Endothelial cell of umbilical vein (primary cell): ENCODE results near the gene B9D1. TPM values are rescaled to one million over a fixed set of nuclear protein-coding genes. Genes with fewer than 3 reads are reported as not detected.

ENCODE experiments used
- BruUV-seq: library from RNA; stranded (reverse); fragments of 400-500 nt; replicated peaks from 2 replicates; lab custom pipeline; 2021; lab: Mats Ljungman, UMichigan
- CTCF ChIA-PET: fragments of 300-600, 350-600 bp; sonication (Branson Sonifier 250); formaldehyde crosslinking; loops from one replicate; lab custom pipeline; 2021; ENCODE audit warnings: antibody characterized with exemption, inconsistent platforms; lab: Charles Lee
- POLR2A ChIA-PET: fragments of 300-600, 350-600 bp; sonication (Branson Sonifier 250); formaldehyde crosslinking; loops from one replicate; lab custom pipeline; 2021; ENCODE audit warnings: antibody characterized with exemption, inconsistent platforms; lab: Charles Lee
- DNase-seq: peaks from one replicate; pipeline ENCODE4 v3.0.0-alpha.2; 2011; ENCODE audit warnings: low read depth, low spot score
- FAIRE-seq: peaks from 2 replicates; lab custom pipeline; 2011; peaks lifted over from hg19 to GRCh38; lab: Jason Lieb, UNC
- H2AFZ ChIP-seq: 2 replicates; pipeline ENCODE4 v1.6.0; 2012; ENCODE audit warnings: low read depth, low read length, control low read depth, inconsistent platforms
- H3K27ac ChIP-seq: 2 replicates; pipeline ENCODE4 v1.5.1; 2011; ENCODE audit warnings: low read depth, mild to moderate bottlenecking, control low read depth, low read length, moderate library complexity; ENCODE audit not compliant: insufficient read depth
- H3K27me3 ChIP-seq, 2 experiments: 2 replicates each; pipeline versions ENCODE4 v1.6.0 to v1.6.1; 2011; ENCODE audit warnings: low read length in 2 of 2, mixed read lengths in 1 of 2; ENCODE audit not compliant: control insufficient read depth in 2 of 2, insufficient read depth in 2 of 2
- H3K36me3 ChIP-seq, 2 experiments: 2 replicates in 1 of 2; 3 replicates in 1 of 2; pipeline ENCODE4 v1.5.1; 2011; ENCODE audit warnings: low read length in 2 of 2, mild to moderate bottlenecking in 1 of 2, moderate library complexity in 1 of 2; ENCODE audit not compliant: control insufficient read depth in 2 of 2, insufficient read depth in 2 of 2; ENCODE audit errors: extremely low read depth in 1 of 2
- H3K4me1 ChIP-seq: 3 replicates; pipeline ENCODE4 v1.5.1; 2011; ENCODE audit warnings: mild to moderate bottlenecking, low read length; ENCODE audit not compliant: control insufficient read depth, insufficient read depth; ENCODE audit errors: extremely low read depth
- H3K4me2 ChIP-seq: 2 replicates; pipeline ENCODE4 v1.6.1; 2011; ENCODE audit warnings: low read length, control low read depth, mixed read lengths; ENCODE audit not compliant: insufficient read depth
- H3K4me3 ChIP-seq, 3 experiments: fragments of 200-600 bp in 1 of 3; sonication (generic), shearing (Covaris generic) in 1 of 3; replicated peaks in 1 of 3; 2 replicates each; pipeline ENCODE4 v1.5.1; 2011 to 2016; ENCODE audit warnings: control low read depth in 3 of 3, low read length in 3 of 3, mild to moderate bottlenecking in 2 of 3, inconsistent platforms in 1 of 3, low read depth in 1 of 3, moderate library complexity in 1 of 3; ENCODE audit not compliant: insufficient read depth in 1 of 3
- H3K79me2 ChIP-seq: 2 replicates; pipeline ENCODE4 v1.6.0; 2012; ENCODE audit warnings: low read length, inconsistent platforms; ENCODE audit not compliant: control insufficient read depth, insufficient read depth
- H3K9ac ChIP-seq: replicated peaks from 2 replicates; pipeline ENCODE3; 2011; ENCODE audit warnings: low read length, control low read depth; ENCODE audit not compliant: insufficient read depth; ENCODE audit errors: extremely low read depth
- H3K9me1 ChIP-seq: replicated peaks from 3 replicates; pipeline ENCODE4 v1.6.0; 2011; ENCODE audit warnings: mild to moderate bottlenecking, low read length; ENCODE audit not compliant: control insufficient read depth, insufficient read depth; ENCODE audit errors: extremely low read depth
- H3K9me3 ChIP-seq: replicated peaks from 2 replicates; pipeline ENCODE4 v1.5.1; 2012; ENCODE audit warnings: low read length, inconsistent platforms; ENCODE audit not compliant: control insufficient read depth, insufficient read depth
- H4K20me1 ChIP-seq: replicated peaks from 2 replicates; pipeline ENCODE3; 2011; ENCODE audit warnings: mild to moderate bottlenecking, low read length; ENCODE audit not compliant: control insufficient read depth, insufficient read depth; ENCODE audit errors: extremely low read depth
- CTCF ChIP-seq, 2 donors: IDR thresholded peaks; 1 replicate in 1 of 2; 2 replicates in 1 of 2; pipeline ENCODE4 v1.5.1; 2011; ENCODE audit warnings: low read length in 2 of 2, mild to moderate bottlenecking in 2 of 2, moderate library complexity in 2 of 2, control low read depth in 1 of 2, inconsistent platforms in 1 of 2, low read depth in 1 of 2; ENCODE audit not compliant: insufficient read depth in 1 of 2; ENCODE audit errors: extremely low read depth in 1 of 2
- FOS ChIP-seq: IDR thresholded peaks from 2 replicates; pipeline ENCODE4 v1.6.1; 2011; ENCODE audit warnings: mild to moderate bottlenecking, low read length, moderate library complexity, borderline replicate concordance; ENCODE audit not compliant: insufficient read depth
- GATA2 ChIP-seq: IDR thresholded peaks from 2 replicates; pipeline ENCODE4 v1.7.0; 2011; ENCODE audit warnings: low read depth, mild to moderate bottlenecking, moderate library complexity, mixed read lengths, low read length; ENCODE audit not compliant: insufficient read length, insufficient read depth
- JUN ChIP-seq: IDR thresholded peaks from 2 replicates; pipeline ENCODE4 v1.6.1; 2011; ENCODE audit warnings: borderline replicate concordance, low read depth; ENCODE audit not compliant: insufficient read length, insufficient read depth
- MAX ChIP-seq: IDR thresholded peaks from 2 replicates; pipeline ENCODE4 v1.6.1; 2011; ENCODE audit not compliant: insufficient read depth, insufficient read length
- MYC ChIP-seq: IDR thresholded peaks from one replicate; pipeline ENCODE4 v1.6.1; 2011; ENCODE audit warnings: mild to moderate bottlenecking, low read depth, low read length
- POLR2A ChIP-seq: IDR thresholded peaks from 2 replicates; pipeline ENCODE4 v1.6.1; 2012; ENCODE audit warnings: low read depth, mild to moderate bottlenecking, control low read depth, low read length
- POLR2AphosphoS5 ChIP-seq: IDR thresholded peaks from 2 replicates; pipeline ENCODE4 v1.6.1; 2012; ENCODE audit warnings: low read depth, mild to moderate bottlenecking, control low read depth, low read length, moderate library complexity; ENCODE audit not compliant: insufficient read depth
- dilution Hi-C: fragments of 300-500 bp; cut with MboI; formaldehyde crosslinking; loops from one replicate; pipeline ENCODE4 v1.15.0; 2019; ENCODE audit warnings: low sequenced_read_pairs; ENCODE audit not compliant: extremely low pct_ligation_motif_present
- intact Hi-C: fragments of 100-400 bp; cut with micrococcal nuclease; formaldehyde crosslinking; loops from one replicate; pipeline ENCODE4 v1.10.0; 2022
- polyA plus RNA-seq, 4 experiments: library from polyadenylated mRNA; depleted of rRNA in 3 of 4; stranded (reverse) in 3 of 4; unstranded in 1 of 4; fragments of >200 nt; gene quantifications; 2 replicates each; pipeline versions ENCODE4 v1.2.1 to v1.2.3, GENCODE V29; 2011 to 2012; ENCODE audit warnings: missing spikeins in 1 of 4
- total RNA-seq: library from RNA; stranded (reverse); gene quantifications from 2 replicates; pipeline ENCODE4 v1.2.3, GENCODE V29; 2021

Gene B9D1
- total and polyA plus RNA-seq, 2 donors (not counting 3 experiments of a cell fraction or from before 2014, with no cell fraction given): 20.5 to 55.8 TPM

- no peak for TF ChIP-seq GATA2
- no peak for TF ChIP-seq POLR2AphosphoS5
- TF ChIP-seq MAX: no peak
- no peak for TF ChIP-seq CTCF (IDR thresholded peaks at IDR 0.05; ENCODE audit: extremely low read depth in 1 of 2, insufficient read depth in 1 of 2, low read depth in 1 of 2, low read length in 2 of 2)
- no peak for TF ChIP-seq FOS
- no peak for TF ChIP-seq MYC
- no peak overlapping the region for H2AFZ ChIP-seq
- no peaks in the 10 kb centered on the region for H3K36me3 ChIP-seq
- H3K4me2 ChIP-seq: no peak overlapping the region
- no peak for DNase-seq
- H3K27me3 ChIP-seq: peaks cover 9 to 19% of the 10 kb centered on the region in 2 experiments
- intact Hi-C loops: no loop called here
- no TSS peak for BruUV-seq
- CTCF ChIA-PET: no interaction called here
- H3K9me1 ChIP-seq: no peaks in the 10 kb centered on the region
- dilution Hi-C loops: no loop called here
- no peaks in the 10 kb centered on the region for H3K79me2 ChIP-seq
- no peaks in the 10 kb centered on the region for H3K4me1 ChIP-seq
- H4K20me1 ChIP-seq: no peaks in the 10 kb centered on the region
- H3K27ac ChIP-seq: no peak overlapping the region
- no peak overlapping the region for H3K4me3 ChIP-seq
- H3K9me3 ChIP-seq: no peaks in the 10 kb centered on the region
- POLR2A ChIA-PET: no interaction called here
- no peak overlapping the region for H3K9ac ChIP-seq
- no peak for FAIRE-seq
Measured at GRCh38 chr17:19391432-19391831, 28.9 kb upstream of the B9D1 start.

GRCh38 chr17:19390951-19391350 is 28.4 kb upstream of the B9D1 start:
- dilution Hi-C loops (no loop called here), intact Hi-C loops (no loop called here)
- H4K20me1 ChIP-seq: no peaks in the 10 kb centered on the region
- no peaks in the 10 kb centered on the region for H3K79me2 ChIP-seq
- H3K36me3 ChIP-seq: no peaks in the 10 kb centered on the region
- FAIRE-seq (no peak), DNase-seq (no peak)
- H3K27ac ChIP-seq: no peak overlapping the region
- no TSS peak for BruUV-seq
- H2AFZ ChIP-seq: no peak overlapping the region
- H3K27me3 ChIP-seq: peaks cover 9 to 19% of the 10 kb centered on the region in 2 experiments
- no peaks in the 10 kb centered on the region for H3K9me3 ChIP-seq
- no peak overlapping the region for H3K4me2 ChIP-seq
- ChIA-PET POLR2A (no interaction called here), CTCF (no interaction called here)
- H3K4me3 ChIP-seq: no peak overlapping the region
- H3K9ac ChIP-seq: no peak overlapping the region
- TF ChIP-seq JUN: no peak
- TF ChIP-seq FOS: no peak
- no peak for TF ChIP-seq POLR2AphosphoS5
- no peak for TF ChIP-seq POLR2A
- no peaks in the 10 kb centered on the region for H3K4me1 ChIP-seq
- H3K9me1 ChIP-seq: no peaks in the 10 kb centered on the region
